Measurements from ENCODE around the gene COL20A1.
A peak's percentile ranks its signal among the peaks of the same experiment; 100 is the strongest.

The COL20A1 gene

GRCh38 chr20:63295422-63295821, 2.4 kb downstream of the COL20A1 start:
- Histone ChIP-seq H3K4me1 (ENCODE audit: control insufficient read depth, insufficient read depth, low read depth, low read length) (peaks cover 22% of the 10 kb centered on the region), H3K14ac (ENCODE audit: low read length in 2 of 2) (no peak overlapping the region), H4K8ac (ENCODE audit: low read length) (no peak overlapping the region), H2BK120ac (ENCODE audit: low read depth, low read length) (no peak overlapping the region), H3K9ac (ENCODE audit: low read length) (no peak overlapping the region), H3K79me1 (replicated peaks; ENCODE audit: low read length, poor library complexity, severe bottlenecking) (peaks cover 2% of the 10 kb centered on the region), H3K9me3 (ENCODE audit: control insufficient read depth, low read length) (no peaks in the 10 kb centered on the region), H3K4me3 (ENCODE audit: insufficient read depth in 1 of 2, low read depth in 1 of 2, low read length in 2 of 2) (no peak overlapping the region), H2BK12ac (ENCODE audit: low read length in 2 of 2) (no peak overlapping the region), H3K36me3 (ENCODE audit: control insufficient read depth in 1 of 2, insufficient read depth in 2 of 2, low read depth in 1 of 2, low read length in 2 of 2) (peaks cover 0 to 15% of the 10 kb centered on the region in 2 experiments), H3K27me3 (ENCODE audit: control insufficient read depth in 1 of 2, insufficient read depth in 1 of 2, low read length in 2 of 2) (peaks cover 38 to 77% of the 10 kb centered on the region in 2 experiments), H3K4ac (ENCODE audit: low read depth in 1 of 2, low read length in 2 of 2) (no peak overlapping the region), H2BK15ac (ENCODE audit: low read depth, poor library complexity, severe bottlenecking) (no peak overlapping the region), H4K91ac (ENCODE audit: low read length) (no peak overlapping the region), H3K4me2 (ENCODE audit: low read length, poor library complexity, severe bottlenecking) (no peak overlapping the region), H2AFZ (ENCODE audit: low read depth, low read length) (no peak overlapping the region), H2AK5ac (ENCODE audit: low read length, severe bottlenecking) (no peak overlapping the region), H3K27ac (ENCODE audit: low read length, poor library complexity, severe bottlenecking) (no peak overlapping the region), H2BK5ac (ENCODE audit: low read depth, low read length, poor library complexity, severe bottlenecking) (no peak overlapping the region), H3K23ac (ENCODE audit: low read length in 2 of 2) (no peak overlapping the region), H3K18ac (ENCODE audit: low read depth in 1 of 2, low read length in 2 of 2) (no peak overlapping the region)
- no peak for DNase-seq
- WGBS, result 56% methylated on average over 17 of the region's 17 CpGs

GRCh38 chr20:63295846-63296245, 2.9 kb downstream of the COL20A1 start:
- DNase-seq, result no peak
- peaks cover 38 to 77% of the 10 kb centered on the region in 2 experiments for H3K27me3 ChIP-seq (ENCODE audit: control insufficient read depth in 1 of 2, insufficient read depth in 1 of 2, low read length in 2 of 2)
- H3K36me3 ChIP-seq (ENCODE audit: control insufficient read depth in 1 of 2, insufficient read depth in 2 of 2, low read depth in 1 of 2, low read length in 2 of 2), result peaks cover 0 to 10% of the 10 kb centered on the region in 2 experiments
- H4K91ac ChIP-seq (ENCODE audit: low read length), result no peak overlapping the region
- no peak overlapping the region for H4K8ac ChIP-seq (ENCODE audit: low read length)
- 55% methylated on average over 20 of the region's 20 CpGs for WGBS
- H2BK12ac ChIP-seq (ENCODE audit: low read length in 2 of 2), result no peak overlapping the region
- no peak overlapping the region for H3K4me2 ChIP-seq (ENCODE audit: low read length, poor library complexity, severe bottlenecking)
- H3K4me1 ChIP-seq (ENCODE audit: control insufficient read depth, insufficient read depth, low read depth, low read length), result peaks cover 17% of the 10 kb centered on the region
- no peak overlapping the region for H3K23ac ChIP-seq (ENCODE audit: low read length in 2 of 2)
- no peak overlapping the region for H3K14ac ChIP-seq (ENCODE audit: low read length in 2 of 2)
- no peak overlapping the region for H3K18ac ChIP-seq (ENCODE audit: low read depth in 1 of 2, low read length in 2 of 2)
- no peak overlapping the region for H2BK5ac ChIP-seq (ENCODE audit: low read depth, low read length, poor library complexity, severe bottlenecking)
- no peak overlapping the region for H3K4ac ChIP-seq (ENCODE audit: low read depth in 1 of 2, low read length in 2 of 2)
- no peak overlapping the region for H2AK5ac ChIP-seq (ENCODE audit: low read length, severe bottlenecking)
- peaks cover 2% of the 10 kb centered on the region for H3K79me1 ChIP-seq (replicated peaks; ENCODE audit: low read length, poor library complexity, severe bottlenecking)
- H3K27ac ChIP-seq (ENCODE audit: low read length, poor library complexity, severe bottlenecking), result no peak overlapping the region
- no peak overlapping the region for H2BK120ac ChIP-seq (ENCODE audit: low read depth, low read length)
- no peaks in the 10 kb centered on the region for H3K9me3 ChIP-seq (ENCODE audit: control insufficient read depth, low read length)
- H3K9ac ChIP-seq (ENCODE audit: low read length), result no peak overlapping the region
- H3K4me3 ChIP-seq (ENCODE audit: insufficient read depth in 1 of 2, low read depth in 1 of 2, low read length in 2 of 2), result no peak overlapping the region
- no peak overlapping the region for H2AFZ ChIP-seq (ENCODE audit: low read depth, low read length)
- H2BK15ac ChIP-seq (ENCODE audit: low read depth, poor library complexity, severe bottlenecking), result no peak overlapping the region

GRCh38 chr20:63296531-63297299, 3.7 kb downstream of the COL20A1 start:
- 65% methylated on average over 17 of the region's 18 CpGs for WGBS
- Histone ChIP-seq H3K36me3 (ENCODE audit: control insufficient read depth in 1 of 2, insufficient read depth in 2 of 2, low read depth in 1 of 2, low read length in 2 of 2) (peaks cover 0 to 6% of the 10 kb centered on the region in 2 experiments), H3K27me3 (ENCODE audit: control insufficient read depth in 1 of 2, insufficient read depth in 1 of 2, low read length in 2 of 2) (peaks cover 38 to 81% of the 10 kb centered on the region in 2 experiments)

GRCh38 chr20:63297371-63297781, 4.4 kb downstream of the COL20A1 start:
- Histone ChIP-seq H3K14ac (ENCODE audit: low read length in 2 of 2) (no peak overlapping the region), H3K27ac (ENCODE audit: low read length, poor library complexity, severe bottlenecking) (no peak overlapping the region), H2BK12ac (ENCODE audit: low read length in 2 of 2) (no peak overlapping the region), H3K4me3 (ENCODE audit: insufficient read depth in 1 of 2, low read depth in 1 of 2, low read length in 2 of 2) (no peak overlapping the region), H3K9ac (ENCODE audit: low read length) (no peak overlapping the region), H4K8ac (ENCODE audit: low read length) (no peak overlapping the region), H2AK5ac (ENCODE audit: low read length, severe bottlenecking) (no peak overlapping the region), H2BK15ac (ENCODE audit: low read depth, poor library complexity, severe bottlenecking) (peak overlapping the region; percentile 36), H3K27me3 (ENCODE audit: control insufficient read depth in 1 of 2, insufficient read depth in 1 of 2, low read length in 2 of 2) (peaks cover 38 to 74% of the 10 kb centered on the region in 2 experiments), H3K18ac (ENCODE audit: low read depth in 1 of 2, low read length in 2 of 2) (no peak overlapping the region), H3K36me3 (ENCODE audit: control insufficient read depth in 1 of 2, insufficient read depth in 2 of 2, low read depth in 1 of 2, low read length in 2 of 2) (peaks cover 0 to under 1% of the 10 kb centered on the region in 2 experiments), H4K91ac (ENCODE audit: low read length) (no peak overlapping the region), H3K4ac (ENCODE audit: low read depth in 1 of 2, low read length in 2 of 2) (no peak overlapping the region), H3K4me2 (ENCODE audit: low read length, poor library complexity, severe bottlenecking) (no peak overlapping the region), H3K79me1 (replicated peaks; ENCODE audit: low read length, poor library complexity, severe bottlenecking) (peaks cover 2% of the 10 kb centered on the region), H2BK5ac (ENCODE audit: low read depth, low read length, poor library complexity, severe bottlenecking) (no peak overlapping the region), H2AFZ (ENCODE audit: low read depth, low read length) (no peak overlapping the region), H3K4me1 (ENCODE audit: control insufficient read depth, insufficient read depth, low read depth, low read length) (peaks cover 10% of the 10 kb centered on the region), H3K23ac (ENCODE audit: low read length in 2 of 2) (no peak overlapping the region), H3K9me3 (ENCODE audit: control insufficient read depth, low read length) (peaks cover 10% of the 10 kb centered on the region), H2BK120ac (ENCODE audit: low read depth, low read length) (no peak overlapping the region)
- 86% methylated on average over 11 of the region's 11 CpGs for WGBS
- DNase-seq, result no peak

More at GRCh38 chr20:63296531-63297299, 3.7 kb downstream of the COL20A1 start:
- no peak overlapping the region for H4K8ac ChIP-seq (ENCODE audit: low read length)
- peaks cover 6% of the 10 kb centered on the region for H3K9me3 ChIP-seq (ENCODE audit: control insufficient read depth, low read length)
- no peak overlapping the region for H2BK15ac ChIP-seq (ENCODE audit: low read depth, poor library complexity, severe bottlenecking)
- no peak overlapping the region for H3K14ac ChIP-seq (ENCODE audit: low read length in 2 of 2)
- no peak overlapping the region for H2BK5ac ChIP-seq (ENCODE audit: low read depth, low read length, poor library complexity, severe bottlenecking)
- H4K91ac ChIP-seq (ENCODE audit: low read length), result no peak overlapping the region
- no peak overlapping the region for H3K27ac ChIP-seq (ENCODE audit: low read length, poor library complexity, severe bottlenecking)
- no peak overlapping the region for H3K23ac ChIP-seq (ENCODE audit: low read length in 2 of 2)
- H3K4me3 ChIP-seq (ENCODE audit: insufficient read depth in 1 of 2, low read depth in 1 of 2, low read length in 2 of 2), result no peak overlapping the region
- no peak overlapping the region for H2AFZ ChIP-seq (ENCODE audit: low read depth, low read length)
- H2AK5ac ChIP-seq (ENCODE audit: low read length, severe bottlenecking), result no peak overlapping the region
- no peak overlapping the region for H3K18ac ChIP-seq (ENCODE audit: low read depth in 1 of 2, low read length in 2 of 2)
- H3K4ac ChIP-seq (ENCODE audit: low read depth in 1 of 2, low read length in 2 of 2), result no peak overlapping the region
- DNase-seq, result no peak
- no peak overlapping the region for H3K4me2 ChIP-seq (ENCODE audit: low read length, poor library complexity, severe bottlenecking)
- H3K9ac ChIP-seq (ENCODE audit: low read length), result no peak overlapping the region
- H3K4me1 ChIP-seq (ENCODE audit: control insufficient read depth, insufficient read depth, low read depth, low read length), result peaks cover 12% of the 10 kb centered on the region
- H2BK12ac ChIP-seq (ENCODE audit: low read length in 2 of 2), result no peak overlapping the region
- peaks cover 2% of the 10 kb centered on the region for H3K79me1 ChIP-seq (replicated peaks; ENCODE audit: low read length, poor library complexity, severe bottlenecking)
- H2BK120ac ChIP-seq (ENCODE audit: low read depth, low read length), result no peak overlapping the region

Measured in mesenchymal stem cell (in vitro differentiated cells and primary cell).